ENCODE results near the gene ALPG.

The ALPG gene

GRCh38 chr2:232455426-232456255 is 49.0 kb downstream of the ALPG start, which contains the start of gene ALPI:
Gene ALPI, plus strand, starts transcription at chr2:232456153. Its CDS starts 47 bp downstream, at chr2:232456200.
- H3K36me3 ChIP-seq (ENCODE audit: control insufficient read depth, insufficient read depth, low read length): no peaks in the 10 kb centered on the region
- H3K4me3 ChIP-seq (ENCODE audit: low read depth, low read length): no peak within 1 kb of the TSS

GRCh38 chr2:232456296-232457120 is 49.9 kb downstream of the ALPG start:
- Histone ChIP-seq H3K9ac (ENCODE audit: low read length) (no peak overlapping the region), H3K36me3 (ENCODE audit: control insufficient read depth, insufficient read depth, low read length) (no peaks in the 10 kb centered on the region), H3K4me1 (ENCODE audit: control insufficient read depth, insufficient read depth, low read length) (no peaks in the 10 kb centered on the region), H3K9me3 (ENCODE audit: control insufficient read depth, insufficient read depth, low read depth, low read length) (no peaks in the 10 kb centered on the region), H3K27me3 (ENCODE audit: control insufficient read depth, insufficient read depth, low read length) (peaks cover 16% of the 10 kb centered on the region), H3K4me3 (ENCODE audit: low read depth, low read length) (no peak overlapping the region), H3K27ac (ENCODE audit: low read depth, low read length) (no peak overlapping the region)

More at GRCh38 chr2:232455426-232456255, 49.0 kb downstream of the ALPG start, which contains the start of gene ALPI:
- no peak within 1 kb of the TSS for H3K9ac ChIP-seq (ENCODE audit: low read length)
- H3K27me3 ChIP-seq (ENCODE audit: control insufficient read depth, insufficient read depth, low read length): peaks cover 13% of the 10 kb centered on the region; the same call in 1 of the 2 replicates
- no peaks in the 10 kb centered on the region for H3K9me3 ChIP-seq (ENCODE audit: control insufficient read depth, insufficient read depth, low read depth, low read length)
- H3K4me1 ChIP-seq (ENCODE audit: control insufficient read depth, insufficient read depth, low read length): no peaks in the 10 kb centered on the region
- H3K27ac ChIP-seq (ENCODE audit: low read depth, low read length): no peak within 1 kb of the TSS

- no peaks in the 10 kb centered on the region for H3K9me3 ChIP-seq (ENCODE audit: control insufficient read depth, insufficient read depth, low read depth, low read length)
- no peak overlapping the region for H3K27ac ChIP-seq (ENCODE audit: low read depth, low read length)
- peaks cover 18% of the 10 kb centered on the region for H3K27me3 ChIP-seq (ENCODE audit: control insufficient read depth, insufficient read depth, low read length)
- H3K36me3 ChIP-seq (ENCODE audit: control insufficient read depth, insufficient read depth, low read length): no peaks in the 10 kb centered on the region
- H3K4me1 ChIP-seq (ENCODE audit: control insufficient read depth, insufficient read depth, low read length): no peaks in the 10 kb centered on the region
- H3K4me3 ChIP-seq (ENCODE audit: low read depth, low read length): no peak overlapping the region
- no peak overlapping the region for H3K9ac ChIP-seq (ENCODE audit: low read length)
These were observed 50.7 kb downstream of the ALPG start for GRCh38 chr2:232457121-232458011.

- Histone ChIP-seq H3K36me3 (ENCODE audit: control insufficient read depth, insufficient read depth, low read length) (no peaks in the 10 kb centered on the region), H3K27me3 (ENCODE audit: control insufficient read depth, insufficient read depth, low read length) (peaks cover 20% of the 10 kb centered on the region), H3K27ac (ENCODE audit: low read depth, low read length) (no peak overlapping the region), H3K4me1 (ENCODE audit: control insufficient read depth, insufficient read depth, low read length) (no peaks in the 10 kb centered on the region), H3K9me3 (ENCODE audit: control insufficient read depth, insufficient read depth, low read depth, low read length) (no peaks in the 10 kb centered on the region), H3K4me3 (ENCODE audit: low read depth, low read length) (no peak overlapping the region), H3K9ac (ENCODE audit: low read length) (no peak overlapping the region)
These were observed 51.5 kb downstream of the ALPG start for GRCh38 chr2:232458051-232458660.

- Histone ChIP-seq H3K4me3 (ENCODE audit: low read depth, low read length) (no peak overlapping the region), H3K9me3 (ENCODE audit: control insufficient read depth, insufficient read depth, low read depth, low read length) (no peaks in the 10 kb centered on the region), H3K36me3 (ENCODE audit: control insufficient read depth, insufficient read depth, low read length) (no peaks in the 10 kb centered on the region), H3K9ac (ENCODE audit: low read length) (no peak overlapping the region), H3K4me1 (ENCODE audit: control insufficient read depth, insufficient read depth, low read length) (no peaks in the 10 kb centered on the region), H3K27ac (ENCODE audit: low read depth, low read length) (no peak overlapping the region), H3K27me3 (ENCODE audit: control insufficient read depth, insufficient read depth, low read length) (peaks cover 16% of the 10 kb centered on the region)
These were observed 52.2 kb downstream of the ALPG start for GRCh38 chr2:232458661-232459418.

GRCh38 chr2:232459419-232460035 is 52.9 kb downstream of the ALPG start:
- H3K27me3 ChIP-seq (ENCODE audit: control insufficient read depth, insufficient read depth, low read length): peaks cover 16% of the 10 kb centered on the region
- H3K4me1 ChIP-seq (ENCODE audit: control insufficient read depth, insufficient read depth, low read length): no peaks in the 10 kb centered on the region
- no peak overlapping the region for H3K27ac ChIP-seq (ENCODE audit: low read depth, low read length)
- H3K9ac ChIP-seq (ENCODE audit: low read length): no peak overlapping the region
- H3K4me3 ChIP-seq (ENCODE audit: low read depth, low read length): no peak overlapping the region
- no peaks in the 10 kb centered on the region for H3K36me3 ChIP-seq (ENCODE audit: control insufficient read depth, insufficient read depth, low read length)
- H3K9me3 ChIP-seq (ENCODE audit: control insufficient read depth, insufficient read depth, low read depth, low read length): no peaks in the 10 kb centered on the region

- Histone ChIP-seq H3K4me3 (ENCODE audit: low read depth, low read length) (no peak overlapping the region), H3K9me3 (ENCODE audit: control insufficient read depth, insufficient read depth, low read depth, low read length) (no peaks in the 10 kb centered on the region), H3K27me3 (ENCODE audit: control insufficient read depth, insufficient read depth, low read length) (peaks cover 13% of the 10 kb centered on the region), H3K9ac (ENCODE audit: low read length) (no peak overlapping the region), H3K27ac (ENCODE audit: low read depth, low read length) (no peak overlapping the region), H3K36me3 (ENCODE audit: control insufficient read depth, insufficient read depth, low read length) (no peaks in the 10 kb centered on the region), H3K4me1 (ENCODE audit: control insufficient read depth, insufficient read depth, low read length) (no peaks in the 10 kb centered on the region)
These were observed 53.5 kb downstream of the ALPG start for GRCh38 chr2:232460171-232460570.

All from HUES6 (cell line).